Measurements from ENCODE around the gene GAS2L1.

GAS2L1 gene

GRCh38 chr22:29306175-29306834 lies at the start of gene GAS2L1:
TSS of gene GAS2L1 (plus strand) at chr22:29306650. CDS start at chr22:29308106, 1,456 bp downstream.
- peak; percentile 82 for DNase-seq

DNA sequence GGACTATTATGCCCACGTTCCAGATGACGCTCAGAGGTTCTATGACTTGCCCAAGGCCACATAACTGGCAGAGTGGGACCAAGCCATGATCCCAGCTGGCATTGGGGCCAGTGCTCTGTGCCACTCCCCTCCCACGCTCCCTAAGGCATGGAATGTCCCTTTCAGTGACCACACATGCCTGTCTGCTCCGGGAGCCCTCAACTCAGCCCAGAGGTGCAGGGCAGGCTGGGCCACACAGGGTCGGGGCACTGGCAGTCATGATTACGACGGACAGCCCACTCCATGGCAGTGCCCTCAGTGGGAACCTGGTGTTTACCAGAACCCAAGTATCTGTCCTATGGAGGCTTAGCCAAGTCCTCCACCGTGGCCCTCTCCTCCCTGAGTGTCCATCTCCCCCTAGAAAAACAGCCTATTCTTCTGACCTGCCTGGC lies 48.7 kb upstream of the GAS2L1 start:
- DNase-seq = no peak

DNA sequence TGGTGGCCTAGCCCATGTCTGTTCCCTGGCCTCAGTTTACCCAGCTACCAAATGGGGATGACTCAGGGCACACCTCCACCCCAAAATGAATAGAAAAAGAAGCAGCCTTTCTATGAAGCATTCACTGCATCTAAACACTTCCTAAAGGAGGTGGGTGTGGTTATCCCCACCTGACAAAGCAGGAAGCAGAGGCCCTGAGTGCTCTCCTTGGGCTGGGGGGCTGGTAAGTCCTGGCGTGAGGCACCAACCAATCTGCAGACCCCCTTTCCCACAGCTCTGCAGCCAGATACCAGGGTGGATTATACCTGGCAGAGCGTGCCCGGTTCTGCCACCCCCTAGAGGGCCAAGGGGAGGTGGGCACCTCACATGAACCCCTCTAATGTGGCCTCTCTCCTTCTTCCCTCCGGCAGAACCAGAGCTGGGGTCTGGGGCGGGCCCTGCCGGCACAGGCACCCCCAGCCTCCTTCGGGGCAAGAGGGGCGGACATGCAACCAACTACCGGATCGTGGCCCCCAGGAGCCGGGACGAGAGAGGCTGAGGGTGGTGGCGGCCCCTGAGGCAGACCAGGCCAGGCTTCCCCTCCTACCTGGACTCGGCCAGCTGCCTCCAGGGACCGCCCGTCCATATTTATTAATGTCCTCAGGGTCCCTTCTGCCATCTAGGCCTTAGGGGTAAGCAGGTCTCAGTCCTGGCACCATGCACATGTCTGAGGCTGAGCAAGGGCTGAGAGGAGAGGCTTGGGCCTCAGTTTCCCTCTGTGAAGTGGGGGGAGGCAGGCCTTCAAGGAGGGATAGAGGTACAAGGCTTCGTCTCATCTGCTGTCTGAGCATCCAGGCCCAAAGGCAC lies 47.8 kb upstream of the GAS2L1 start:
- DNase-seq = no peak

DNA sequence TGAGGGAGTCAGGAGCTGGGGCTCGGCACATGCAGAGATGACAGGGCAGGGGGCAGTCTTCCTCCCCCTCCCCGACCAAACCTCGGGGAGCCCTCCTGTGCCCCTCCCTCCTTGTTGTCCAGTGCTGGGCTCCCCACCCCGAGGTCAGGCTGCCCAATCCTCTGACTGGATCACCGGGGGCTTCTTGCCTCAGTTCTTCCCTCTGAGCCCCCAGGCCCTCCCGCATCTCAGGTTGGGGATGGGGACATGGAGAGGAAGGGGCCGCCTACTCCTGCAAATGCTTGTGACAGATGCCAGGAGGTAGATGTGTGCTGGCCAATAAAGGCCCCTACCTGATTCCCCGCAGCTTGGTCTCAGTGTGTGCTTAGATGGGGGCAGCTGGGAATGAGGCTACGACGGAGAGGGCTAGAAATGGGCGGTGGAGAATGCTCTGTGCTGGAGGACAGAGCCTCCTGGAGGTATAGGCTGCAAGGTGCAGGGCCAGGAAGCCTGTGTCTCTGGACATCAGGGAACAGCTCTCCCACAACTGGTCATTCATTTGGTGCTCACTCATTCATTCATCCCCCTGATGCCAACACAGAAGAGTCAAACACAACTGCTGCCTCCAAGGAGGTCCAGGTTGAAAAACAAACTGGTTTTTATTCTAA lies 47.1 kb upstream of the GAS2L1 start:
- no peak for DNase-seq

DNA sequence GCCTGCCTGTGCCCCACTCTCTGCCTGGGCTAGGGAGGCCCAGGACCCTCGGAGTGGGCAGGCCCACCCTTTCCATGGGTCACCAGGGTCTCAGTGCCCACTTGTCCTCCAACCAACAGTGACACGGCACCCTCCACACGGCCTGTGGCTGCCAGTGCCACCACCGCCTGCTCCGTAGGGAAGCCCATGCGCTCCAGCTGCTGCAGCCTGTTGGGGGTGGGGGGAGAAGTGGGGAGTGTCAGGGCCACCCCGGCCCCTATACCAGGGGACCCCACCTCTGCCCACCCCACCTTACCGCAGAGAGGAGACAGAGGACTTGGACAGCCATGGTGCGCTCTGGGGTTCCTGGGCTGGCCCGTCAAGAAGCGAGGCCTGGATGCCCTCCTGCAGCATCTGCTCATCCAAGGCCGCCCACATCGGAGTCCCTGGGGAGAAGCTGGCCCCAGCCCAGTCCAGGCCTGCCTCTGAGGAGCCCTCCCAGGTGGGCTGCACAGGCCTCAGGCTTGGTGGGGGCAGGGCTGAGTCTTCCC lies 46.4 kb upstream of the GAS2L1 start:
- no peak for DNase-seq

- DNase-seq = no peak
These were observed 45.7 kb upstream of the GAS2L1 start for GRCh38 chr22:29260601-29261315.

- no peak for DNase-seq
These were observed 42.6 kb upstream of the GAS2L1 start for GRCh38 chr22:29263791-29264276.

- DNase-seq = no peak
These were observed 41.1 kb upstream of the GAS2L1 start for GRCh38 chr22:29265305-29265704.

DNA sequence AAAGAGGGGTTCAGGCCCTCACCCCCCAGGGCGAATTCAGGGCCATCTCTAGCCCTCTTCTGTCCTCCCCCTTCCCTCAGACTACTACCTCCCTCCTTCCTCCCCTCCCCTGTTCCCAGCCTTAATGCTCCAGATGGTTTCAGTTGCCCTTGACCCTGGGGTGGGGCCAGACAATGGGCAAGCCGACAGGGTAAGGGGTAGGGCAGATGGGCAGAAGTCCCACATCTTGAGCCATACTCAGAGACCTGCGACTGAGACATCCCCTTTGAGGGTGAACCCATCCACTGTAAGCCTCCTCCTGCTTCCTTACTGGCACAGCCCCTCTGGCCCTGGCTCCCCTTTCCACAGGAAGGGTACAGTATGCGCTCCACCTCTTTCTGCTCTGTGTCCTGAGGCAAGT lies 40.5 kb upstream of the GAS2L1 start:
- DNase-seq = no peak

DNA sequence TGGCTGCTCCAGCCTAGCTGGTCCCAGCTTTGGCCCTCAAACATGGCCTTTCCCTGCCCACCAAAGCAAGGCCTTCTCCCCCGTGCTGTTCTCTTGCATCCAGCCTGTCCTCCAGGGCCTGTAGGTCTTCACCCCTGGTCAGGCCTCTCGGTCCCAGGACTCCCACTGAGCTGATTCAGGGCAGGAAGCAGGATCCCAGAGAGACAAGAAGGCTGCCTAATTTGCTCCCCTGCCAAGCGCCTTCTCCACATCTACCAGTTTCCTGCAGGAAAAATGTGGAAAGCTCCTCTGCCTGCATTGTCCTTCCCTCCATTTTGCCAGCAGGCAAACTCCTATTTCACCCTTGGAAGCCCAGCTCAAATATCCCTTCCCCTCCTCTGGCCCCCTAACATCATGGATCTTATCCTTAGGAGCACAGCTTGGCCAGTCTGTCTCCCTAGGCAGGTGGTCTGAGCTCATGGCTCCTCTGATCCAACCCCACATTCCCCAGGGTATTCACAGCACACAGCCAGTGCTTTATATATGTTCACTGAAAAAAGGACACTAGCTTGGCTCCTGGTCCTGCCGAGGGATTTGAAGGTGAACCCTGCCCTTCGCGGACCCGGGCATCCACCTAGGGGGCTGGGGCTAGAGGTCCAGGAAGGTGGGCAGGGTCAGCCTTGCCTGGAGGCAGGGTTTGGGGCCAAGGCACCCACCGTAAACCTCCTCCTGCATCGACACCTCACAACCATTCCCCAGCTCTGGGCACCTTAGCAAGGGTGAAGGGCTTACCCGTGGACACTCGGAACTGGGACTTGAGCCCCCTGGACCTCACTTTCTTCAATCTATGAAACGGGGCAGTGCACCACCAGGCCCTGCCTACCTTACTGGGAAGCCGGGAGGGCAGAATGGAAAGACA lies 39.6 kb upstream of the GAS2L1 start:
- peak; percentile 64 for DNase-seq

GRCh38 chr22:29267462-29267857 lies 39.0 kb upstream of the GAS2L1 start:
- DNase-seq = no peak

DNA sequence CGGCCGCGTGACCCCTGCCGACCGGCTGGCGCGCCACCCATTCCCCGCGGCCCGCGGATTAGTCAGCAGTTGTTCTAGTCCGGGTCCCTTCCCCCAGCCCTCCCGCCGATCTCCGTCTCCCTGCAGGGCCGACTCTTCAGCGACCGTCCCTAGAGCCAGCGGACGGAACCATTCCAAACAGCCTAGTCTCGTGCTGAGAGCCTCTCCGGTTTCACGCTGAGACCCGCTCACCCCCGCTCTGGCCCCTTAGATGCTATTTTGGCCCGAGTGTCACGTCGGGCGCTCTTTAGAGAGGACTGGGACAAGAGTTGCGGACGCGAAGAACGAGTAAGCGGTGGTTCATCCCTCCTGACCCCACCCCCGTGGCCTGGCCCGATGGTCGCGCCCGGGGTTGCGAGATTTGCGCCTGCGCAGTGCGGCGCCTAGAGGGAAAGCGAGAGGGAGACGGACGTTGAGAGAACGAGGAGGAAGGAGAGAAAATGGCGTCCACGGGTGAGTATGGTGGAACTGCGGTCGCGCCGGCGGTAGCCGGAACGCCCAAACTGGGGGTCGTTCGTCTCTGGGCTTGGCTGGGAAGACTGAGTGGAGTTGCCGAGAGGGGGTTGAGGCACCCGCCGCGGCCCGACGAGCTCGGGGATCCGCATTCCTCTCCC lies 38.5 kb upstream of the GAS2L1 start, which contains the start of the genes EWSR1 and RHBDD3:
Gene EWSR1, plus strand, starts transcription at position 411 of the 653 bp plus-strand sequence. Its CDS starts 69 bp downstream, at position 480.
Gene RHBDD3, minus strand, starts transcription at position 124 of the 653 bp plus-strand sequence. CDS start 2,355 bp downstream, outside the sequence.
- DNase-seq = peak; percentile 100

DNA sequence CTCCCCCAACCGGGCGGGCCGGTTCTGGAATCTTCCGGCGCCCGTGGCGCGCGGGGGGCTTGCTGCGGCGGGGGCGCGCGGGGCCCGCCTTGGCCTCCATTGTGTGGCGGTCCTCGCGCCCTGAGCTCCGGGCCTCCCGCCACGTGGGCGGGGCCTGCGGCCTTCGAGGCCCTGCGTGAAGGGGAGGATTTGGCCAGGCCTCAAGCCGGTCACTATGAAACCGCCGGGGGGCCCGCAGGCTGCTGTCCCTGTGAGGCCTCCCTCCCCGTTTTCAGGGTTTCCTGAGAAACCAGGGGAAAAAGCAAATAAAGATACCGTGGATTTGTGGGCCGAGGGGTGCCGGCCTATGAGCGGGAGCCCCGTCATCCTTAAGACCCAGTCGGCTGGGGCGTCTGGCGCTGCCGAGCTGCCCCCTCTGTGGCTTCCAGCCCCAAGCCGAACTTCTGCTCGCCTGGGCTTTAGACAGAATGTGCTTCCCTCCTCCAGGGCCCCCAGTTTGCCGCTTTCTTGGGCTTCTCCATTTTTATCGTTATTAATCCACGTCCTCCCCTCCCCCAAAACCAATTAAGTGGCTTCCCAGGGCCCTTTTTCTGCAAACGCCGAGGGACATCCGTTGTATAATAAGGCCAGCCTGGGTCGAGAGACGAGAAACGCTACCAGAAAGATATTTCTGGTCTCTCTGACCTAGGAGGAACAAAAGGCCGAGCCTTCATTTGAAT lies 37.8 kb upstream of the GAS2L1 start:
- DNase-seq = peak; percentile 76

DNA sequence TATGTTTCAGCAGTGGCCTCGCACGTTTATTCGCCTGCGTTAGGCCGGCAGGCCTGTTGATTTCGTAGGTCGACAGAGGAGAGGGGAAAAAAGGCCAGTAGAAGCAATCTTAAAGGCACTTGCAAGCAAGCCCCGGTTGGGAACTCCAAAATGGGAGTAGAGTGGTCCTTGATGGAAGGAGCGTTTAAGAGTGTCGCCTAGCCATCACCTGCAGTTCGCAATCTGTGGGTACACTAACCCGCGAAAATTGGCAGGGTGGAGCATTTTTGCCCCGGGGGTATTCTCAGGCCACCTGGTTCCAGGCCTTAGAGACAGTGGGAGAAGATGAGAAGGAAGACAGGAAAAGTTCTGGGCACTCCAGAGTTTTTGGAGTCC lies 37.2 kb upstream of the GAS2L1 start:
- peak; percentile 59 for DNase-seq

GRCh38 chr22:29269731-29270474 lies 36.5 kb upstream of the GAS2L1 start:
- DNase-seq = no peak

- no peak for DNase-seq
These were observed 35.8 kb upstream of the GAS2L1 start for GRCh38 chr22:29270475-29271271.

GRCh38 chr22:29272624-29273023 lies 33.8 kb upstream of the GAS2L1 start:
- no peak for DNase-seq

- no peak for DNase-seq
These were observed 31.3 kb upstream of the GAS2L1 start for GRCh38 chr22:29275167-29275566.

Measured in activated CD8-positive, alpha-beta memory T cell treated with anti-CD3 and anti-CD28 coated beads, Interleukin-2, amount 50 U/mL, for 48 hours (primary cell).